Hepatocyte (in vitro differentiated cells): Measurements from ENCODE around the gene IARS1. TPM values are rescaled to one million over a fixed set of nuclear protein-coding genes. Genes with fewer than 3 reads are reported as not detected.

Experiments
- DNase-seq: peaks from one replicate; pipeline ENCODE4 v3.0.0-alpha.2; 2016; ENCODE audit warnings: low spot score
- H2AFZ ChIP-seq: fragments of 200-600 bp; sonication (generic); 2 replicates; pipeline ENCODE4 v1.6.0; 2016; ENCODE audit warnings: antibody characterized with exemption, mild to moderate bottlenecking
- H3K27ac ChIP-seq: fragments of 200-600 bp; sonication (generic); 2 replicates; pipeline ENCODE4 v1.5.1; 2016; ENCODE audit warnings: mild to moderate bottlenecking
- H3K27me3 ChIP-seq: fragments of 200-600 bp; sonication (generic); 2 replicates; pipeline ENCODE4 v1.6.1; 2016
- H3K36me3 ChIP-seq: fragments of 200-600 bp; sonication (generic); replicated peaks from 2 replicates; pipeline ENCODE4 v1.5.1; 2016; ENCODE audit warnings: low read depth; ENCODE audit not compliant: insufficient read depth
- H3K4me1 ChIP-seq: fragments of 200-600 bp; sonication (generic); 2 replicates; pipeline ENCODE4 v1.5.1; 2016; ENCODE audit warnings: mild to moderate bottlenecking, moderate library complexity; ENCODE audit not compliant: insufficient read depth
- H3K4me2 ChIP-seq: fragments of 200-600 bp; sonication (generic); 2 replicates; pipeline ENCODE4 v1.6.0; 2016
- H3K4me3 ChIP-seq: fragments of 200-600 bp; sonication (generic); 2 replicates; pipeline ENCODE4 v1.5.1; 2016; ENCODE audit warnings: mild to moderate bottlenecking
- H3K79me2 ChIP-seq: fragments of 200-600 bp; sonication (generic); 2 replicates; pipeline ENCODE4 v1.6.0; 2017; ENCODE audit warnings: mild to moderate bottlenecking
- H3K9me2 ChIP-seq: fragments of 200-600 bp; sonication (generic); replicated peaks from 2 replicates; pipeline ENCODE4 v1.6.0; 2017; ENCODE audit warnings: mild to moderate bottlenecking; ENCODE audit not compliant: insufficient read depth
- H3K9me3 ChIP-seq: fragments of 200-600 bp; sonication (generic); 2 replicates; pipeline ENCODE4 v1.5.1; 2016; ENCODE audit warnings: low read depth, mild to moderate bottlenecking
- H4K20me1 ChIP-seq: fragments of 200-600 bp; sonication (generic); 2 replicates; pipeline ENCODE4 v1.6.0; 2016; ENCODE audit warnings: mild to moderate bottlenecking; ENCODE audit not compliant: insufficient read depth, poor library complexity, severe bottlenecking
- EZH2 ChIP-seq: fragments of 200-600 bp; sonication (generic); IDR thresholded peaks from 2 replicates; pipeline ENCODE4 v1.6.1; 2016; ENCODE audit warnings: antibody characterized with exemption, mild to moderate bottlenecking, borderline replicate concordance
- EZH2phosphoT487 ChIP-seq: fragments of 200-600 bp; sonication (generic); IDR thresholded peaks from one replicate; pipeline ENCODE4 v1.6.1; 2018; ENCODE audit warnings: antibody characterized with exemption, mild to moderate bottlenecking, low read depth, moderate library complexity; ENCODE audit not compliant: unreplicated experiment, severe bottlenecking
- WGBS: methylation state at CpG from one replicate; pipeline ENCODE4 v1.1.6; 2016; ENCODE audit warnings: low lambda C conversion rate; ENCODE audit errors: missing lambda C conversion rate; 5-methylcytosine and 5-hydroxymethylcytosine counted together
- polyA plus RNA-seq: library from polyadenylated mRNA; unstranded; fragments of >200 nt; fragmentation: Nextera tagmentation; extraction: Ambion mirVana; gene quantifications from 2 replicates; pipeline ENCODE4 v1.2.1, GENCODE V29; 2016
- total RNA-seq: library from RNA; depleted of rRNA; stranded (reverse); fragments of >200 nt; gene quantifications from 2 replicates; pipeline ENCODE4 v1.2.3, GENCODE V29; 2014
- TF ChIP-seq, protein P1 (sequence below): fragments of 200-600 bp; sonication (generic); IDR thresholded peaks from 2 replicates; pipeline ENCODE4 v1.5.1; 2016; ENCODE audit warnings: antibody characterized with exemption, mild to moderate bottlenecking; ENCODE audit not compliant: poor library complexity

Gene IARS1
- total and polyA plus RNA-seq, 2 experiments from 2014 or later: 74.4 to 158 TPM

DNA sequence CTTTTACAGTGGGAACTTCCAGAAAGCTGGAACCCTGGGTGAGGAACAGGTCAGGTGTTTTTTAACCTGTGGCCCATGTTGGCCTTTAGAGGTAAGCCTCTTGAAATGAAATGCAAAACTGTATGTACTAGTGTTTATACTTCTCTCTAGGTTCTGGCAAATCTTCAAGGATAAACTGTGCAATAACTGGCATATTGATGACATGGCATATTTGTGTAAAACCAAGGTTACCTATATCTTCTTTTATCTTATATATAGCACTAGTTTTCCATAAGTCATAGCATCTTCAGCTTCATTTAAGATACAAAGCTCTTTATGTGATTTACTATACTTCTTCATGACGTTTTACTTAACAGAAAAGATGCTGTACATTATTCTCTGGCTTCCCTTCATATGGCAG lies 7.4 kb upstream of the IARS1 start:
- H3K4me3 ChIP-seq: no peak overlapping the region
- TF ChIP-seq, protein P1, sequence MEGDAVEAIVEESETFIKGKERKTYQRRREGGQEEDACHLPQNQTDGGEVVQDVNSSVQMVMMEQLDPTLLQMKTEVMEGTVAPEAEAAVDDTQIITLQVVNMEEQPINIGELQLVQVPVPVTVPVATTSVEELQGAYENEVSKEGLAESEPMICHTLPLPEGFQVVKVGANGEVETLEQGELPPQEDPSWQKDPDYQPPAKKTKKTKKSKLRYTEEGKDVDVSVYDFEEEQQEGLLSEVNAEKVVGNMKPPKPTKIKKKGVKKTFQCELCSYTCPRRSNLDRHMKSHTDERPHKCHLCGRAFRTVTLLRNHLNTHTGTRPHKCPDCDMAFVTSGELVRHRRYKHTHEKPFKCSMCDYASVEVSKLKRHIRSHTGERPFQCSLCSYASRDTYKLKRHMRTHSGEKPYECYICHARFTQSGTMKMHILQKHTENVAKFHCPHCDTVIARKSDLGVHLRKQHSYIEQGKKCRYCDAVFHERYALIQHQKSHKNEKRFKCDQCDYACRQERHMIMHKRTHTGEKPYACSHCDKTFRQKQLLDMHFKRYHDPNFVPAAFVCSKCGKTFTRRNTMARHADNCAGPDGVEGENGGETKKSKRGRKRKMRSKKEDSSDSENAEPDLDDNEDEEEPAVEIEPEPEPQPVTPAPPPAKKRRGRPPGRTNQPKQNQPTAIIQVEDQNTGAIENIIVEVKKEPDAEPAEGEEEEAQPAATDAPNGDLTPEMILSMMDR: no peak
- no peak for DNase-seq
- H3K4me2 ChIP-seq: no peak overlapping the region
- no peaks in the 10 kb centered on the region for H3K9me3 ChIP-seq
- H3K36me3 ChIP-seq: no peaks in the 10 kb centered on the region
- no peaks in the 10 kb centered on the region for H3K9me2 ChIP-seq
- no peaks in the 10 kb centered on the region for H4K20me1 ChIP-seq
- no peak overlapping the region for H2AFZ ChIP-seq
- H3K27me3 ChIP-seq: no peaks in the 10 kb centered on the region
- H3K79me2 ChIP-seq: no peaks in the 10 kb centered on the region
- peaks cover 4% of the 10 kb centered on the region for H3K4me1 ChIP-seq
- H3K27ac ChIP-seq: no peak overlapping the region
- WGBS: 84% methylated on average over 1 of the region's 1 CpG

DNA sequence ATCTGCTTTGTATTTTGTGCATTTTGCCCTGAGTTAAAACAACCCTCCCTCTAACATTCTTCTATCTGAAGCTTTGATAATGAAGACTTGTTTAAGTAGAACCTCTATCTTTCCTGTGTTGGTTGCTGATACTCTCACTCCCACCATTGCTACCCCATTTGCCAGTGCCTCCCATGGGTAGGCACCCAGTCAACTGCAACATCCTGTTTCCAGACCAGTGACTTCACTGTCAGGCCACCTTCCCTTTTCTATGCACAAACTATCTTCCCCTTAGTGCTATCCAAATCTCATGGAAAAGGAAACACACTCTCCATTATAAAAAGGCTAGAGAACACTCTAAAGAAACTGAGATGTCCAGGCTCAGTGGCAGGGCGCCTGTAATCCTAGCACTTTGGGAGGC lies 5.6 kb upstream of the IARS1 start:
- no peak for TF ChIP-seq EZH2phosphoT487
- TF ChIP-seq, protein P1: no peak
- no peak for TF ChIP-seq EZH2
- Histone ChIP-seq H3K4me3 (no peak overlapping the region), H3K4me2 (no peak overlapping the region), H3K27ac (no peak overlapping the region), H3K9me3 (no peaks in the 10 kb centered on the region), H4K20me1 (no peaks in the 10 kb centered on the region), H3K9me2 (no peaks in the 10 kb centered on the region), H3K4me1 (peaks cover 14% of the 10 kb centered on the region), H2AFZ (no peak overlapping the region), H3K36me3 (no peaks in the 10 kb centered on the region), H3K79me2 (no peaks in the 10 kb centered on the region), H3K27me3 (no peaks in the 10 kb centered on the region)
- 86% methylated on average over 1 of the region's 1 CpG for WGBS
- DNase-seq: no peak

DNA sequence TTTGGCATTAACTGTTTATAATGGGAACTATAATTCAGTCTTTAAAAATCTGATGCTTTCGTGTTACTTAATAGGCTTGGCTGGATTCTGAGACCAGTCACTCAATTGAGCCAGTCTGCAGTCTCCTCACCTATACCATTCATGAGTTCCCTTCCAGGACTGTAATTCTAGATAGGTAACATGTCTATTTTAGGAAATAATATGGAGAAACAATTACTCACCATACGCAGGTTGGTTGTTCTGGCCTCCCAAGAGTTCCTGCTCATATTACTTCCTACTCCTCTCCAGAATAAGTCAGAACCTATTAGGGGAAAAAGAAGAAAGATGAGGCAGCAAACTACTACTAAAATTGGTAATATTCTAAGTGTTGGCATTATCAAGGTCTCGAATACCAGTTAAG lies 4.5 kb upstream of the IARS1 start:
- no peak for TF ChIP-seq EZH2phosphoT487
- TF ChIP-seq EZH2: no peak
- TF ChIP-seq, protein P1: no peak
- Histone ChIP-seq H3K4me1 (peaks cover 14% of the 10 kb centered on the region), H3K27ac (no peak overlapping the region), H2AFZ (no peak overlapping the region), H3K9me3 (no peaks in the 10 kb centered on the region), H3K27me3 (no peaks in the 10 kb centered on the region), H3K36me3 (no peaks in the 10 kb centered on the region), H3K4me3 (no peak overlapping the region), H3K4me2 (no peak overlapping the region), H3K9me2 (no peaks in the 10 kb centered on the region), H3K79me2 (peaks cover 4% of the 10 kb centered on the region), H4K20me1 (no peaks in the 10 kb centered on the region)
- no peak for DNase-seq
- WGBS: 97% methylated on average over 3 of the region's 3 CpGs

DNA sequence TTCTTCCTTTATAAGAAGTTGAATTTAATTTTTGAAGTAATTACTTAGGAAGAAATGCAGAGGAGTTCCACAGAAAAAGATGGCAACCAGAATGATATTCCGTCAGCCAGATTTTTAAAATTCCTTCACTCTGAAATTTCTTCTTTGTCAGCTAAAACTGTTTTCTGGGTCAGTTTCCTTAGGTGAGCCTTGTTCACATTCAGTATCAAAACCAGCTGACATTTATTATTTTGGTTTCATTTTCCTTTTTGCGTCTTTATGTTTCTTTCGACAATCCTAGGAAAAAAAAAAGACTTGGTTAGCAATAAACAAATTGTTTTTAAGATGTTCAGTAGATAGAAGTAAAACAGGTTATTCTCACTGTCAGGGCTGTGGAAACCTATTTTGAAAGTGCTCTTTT lies 4.1 kb upstream of the IARS1 start:
- Histone ChIP-seq H3K27ac (no peak overlapping the region), H3K9me3 (no peaks in the 10 kb centered on the region), H3K27me3 (no peaks in the 10 kb centered on the region), H4K20me1 (no peaks in the 10 kb centered on the region), H3K36me3 (no peaks in the 10 kb centered on the region), H3K4me3 (no peak overlapping the region), H3K9me2 (no peaks in the 10 kb centered on the region), H3K79me2 (peaks cover 8% of the 10 kb centered on the region), H3K4me1 (peaks cover 16% of the 10 kb centered on the region), H3K4me2 (no peak overlapping the region), H2AFZ (no peak overlapping the region)
- DNase-seq: no peak
- 99% methylated on average over 3 of the region's 3 CpGs for WGBS
- TF ChIP-seq, protein P1: no peak
- no peak for TF ChIP-seq EZH2
- no peak for TF ChIP-seq EZH2phosphoT487
